Endothelial cell of umbilical vein (primary cell): ENCODE data around the gene ZFAND2B. TPM values are rescaled to one million over a fixed set of nuclear protein-coding genes. Genes with fewer than 3 reads are reported as not detected.

Experiments
- BruUV-seq: library from RNA; stranded (reverse); fragments of 400-500 nt; replicated peaks from 2 replicates; lab custom pipeline; 2021; lab: Mats Ljungman, UMichigan
- CTCF ChIA-PET: fragments of 300-600, 350-600 bp; sonication (Branson Sonifier 250); formaldehyde crosslinking; loops from one replicate; lab custom pipeline; 2021; ENCODE audit warnings: antibody characterized with exemption, inconsistent platforms; lab: Charles Lee
- POLR2A ChIA-PET: fragments of 300-600, 350-600 bp; sonication (Branson Sonifier 250); formaldehyde crosslinking; loops from one replicate; lab custom pipeline; 2021; ENCODE audit warnings: antibody characterized with exemption, inconsistent platforms; lab: Charles Lee
- DNase-seq: peaks from one replicate; pipeline ENCODE4 v3.0.0-alpha.2; 2011; ENCODE audit warnings: low read depth, low spot score
- FAIRE-seq: peaks from 2 replicates; lab custom pipeline; 2011; peaks lifted over from hg19 to GRCh38; lab: Jason Lieb, UNC
- H2AFZ ChIP-seq: 2 replicates; pipeline ENCODE4 v1.6.0; 2012; ENCODE audit warnings: low read depth, low read length, control low read depth, inconsistent platforms
- H3K27ac ChIP-seq: 2 replicates; pipeline ENCODE4 v1.5.1; 2011; ENCODE audit warnings: low read depth, mild to moderate bottlenecking, control low read depth, low read length, moderate library complexity; ENCODE audit not compliant: insufficient read depth
- H3K27me3 ChIP-seq, 2 experiments: 2 replicates each; pipeline versions ENCODE4 v1.6.0 to v1.6.1; 2011; ENCODE audit warnings: low read length in 2 of 2, mixed read lengths in 1 of 2; ENCODE audit not compliant: control insufficient read depth in 2 of 2, insufficient read depth in 2 of 2
- H3K36me3 ChIP-seq, 2 experiments: 2 replicates in 1 of 2; 3 replicates in 1 of 2; pipeline ENCODE4 v1.5.1; 2011; ENCODE audit warnings: low read length in 2 of 2, mild to moderate bottlenecking in 1 of 2, moderate library complexity in 1 of 2; ENCODE audit not compliant: control insufficient read depth in 2 of 2, insufficient read depth in 2 of 2; ENCODE audit errors: extremely low read depth in 1 of 2
- H3K4me1 ChIP-seq: 3 replicates; pipeline ENCODE4 v1.5.1; 2011; ENCODE audit warnings: mild to moderate bottlenecking, low read length; ENCODE audit not compliant: control insufficient read depth, insufficient read depth; ENCODE audit errors: extremely low read depth
- H3K4me2 ChIP-seq: 2 replicates; pipeline ENCODE4 v1.6.1; 2011; ENCODE audit warnings: low read length, control low read depth, mixed read lengths; ENCODE audit not compliant: insufficient read depth
- H3K4me3 ChIP-seq, 3 experiments: fragments of 200-600 bp in 1 of 3; sonication (generic), shearing (Covaris generic) in 1 of 3; replicated peaks in 1 of 3; 2 replicates each; pipeline ENCODE4 v1.5.1; 2011 to 2016; ENCODE audit warnings: control low read depth in 3 of 3, low read length in 3 of 3, mild to moderate bottlenecking in 2 of 3, inconsistent platforms in 1 of 3, low read depth in 1 of 3, moderate library complexity in 1 of 3; ENCODE audit not compliant: insufficient read depth in 1 of 3
- H3K79me2 ChIP-seq: 2 replicates; pipeline ENCODE4 v1.6.0; 2012; ENCODE audit warnings: low read length, inconsistent platforms; ENCODE audit not compliant: control insufficient read depth, insufficient read depth
- H3K9ac ChIP-seq: replicated peaks from 2 replicates; pipeline ENCODE3; 2011; ENCODE audit warnings: low read length, control low read depth; ENCODE audit not compliant: insufficient read depth; ENCODE audit errors: extremely low read depth
- H3K9me1 ChIP-seq: replicated peaks from 3 replicates; pipeline ENCODE4 v1.6.0; 2011; ENCODE audit warnings: mild to moderate bottlenecking, low read length; ENCODE audit not compliant: control insufficient read depth, insufficient read depth; ENCODE audit errors: extremely low read depth
- H3K9me3 ChIP-seq: replicated peaks from 2 replicates; pipeline ENCODE4 v1.5.1; 2012; ENCODE audit warnings: low read length, inconsistent platforms; ENCODE audit not compliant: control insufficient read depth, insufficient read depth
- H4K20me1 ChIP-seq: replicated peaks from 2 replicates; pipeline ENCODE3; 2011; ENCODE audit warnings: mild to moderate bottlenecking, low read length; ENCODE audit not compliant: control insufficient read depth, insufficient read depth; ENCODE audit errors: extremely low read depth
- EZH2 ChIP-seq: IDR thresholded peaks from 2 replicates; pipeline ENCODE4 v1.6.1; 2012; ENCODE audit warnings: borderline replicate concordance, low read depth, mild to moderate bottlenecking, moderate library complexity, low read length, inconsistent platforms; ENCODE audit not compliant: severe bottlenecking
- FOS ChIP-seq: IDR thresholded peaks from 2 replicates; pipeline ENCODE4 v1.6.1; 2011; ENCODE audit warnings: mild to moderate bottlenecking, low read length, moderate library complexity, borderline replicate concordance; ENCODE audit not compliant: insufficient read depth
- GATA2 ChIP-seq: IDR thresholded peaks from 2 replicates; pipeline ENCODE4 v1.7.0; 2011; ENCODE audit warnings: low read depth, mild to moderate bottlenecking, moderate library complexity, mixed read lengths, low read length; ENCODE audit not compliant: insufficient read length, insufficient read depth
- JUN ChIP-seq: IDR thresholded peaks from 2 replicates; pipeline ENCODE4 v1.6.1; 2011; ENCODE audit warnings: borderline replicate concordance, low read depth; ENCODE audit not compliant: insufficient read length, insufficient read depth
- MYC ChIP-seq: IDR thresholded peaks from one replicate; pipeline ENCODE4 v1.6.1; 2011; ENCODE audit warnings: mild to moderate bottlenecking, low read depth, low read length
- POLR2A ChIP-seq: IDR thresholded peaks from 2 replicates; pipeline ENCODE4 v1.6.1; 2012; ENCODE audit warnings: low read depth, mild to moderate bottlenecking, control low read depth, low read length
- POLR2AphosphoS5 ChIP-seq: IDR thresholded peaks from 2 replicates; pipeline ENCODE4 v1.6.1; 2012; ENCODE audit warnings: low read depth, mild to moderate bottlenecking, control low read depth, low read length, moderate library complexity; ENCODE audit not compliant: insufficient read depth
- dilution Hi-C: fragments of 300-500 bp; cut with MboI; formaldehyde crosslinking; loops from one replicate; pipeline ENCODE4 v1.15.0; 2019; ENCODE audit warnings: low sequenced_read_pairs; ENCODE audit not compliant: extremely low pct_ligation_motif_present
- intact Hi-C: fragments of 100-400 bp; cut with micrococcal nuclease; formaldehyde crosslinking; loops from one replicate; pipeline ENCODE4 v1.10.0; 2022
- polyA plus RNA-seq, 4 experiments: library from polyadenylated mRNA; depleted of rRNA in 3 of 4; stranded (reverse) in 3 of 4; unstranded in 1 of 4; fragments of >200 nt; gene quantifications; 2 replicates each; pipeline versions ENCODE4 v1.2.1 to v1.2.3, GENCODE V29; 2011 to 2012; ENCODE audit warnings: missing spikeins in 1 of 4
- total RNA-seq: library from RNA; stranded (reverse); gene quantifications from 2 replicates; pipeline ENCODE4 v1.2.3, GENCODE V29; 2021
- TF ChIP-seq, protein P1 (sequence below): IDR thresholded peaks from 2 replicates; pipeline ENCODE4 v1.6.1; 2011; ENCODE audit not compliant: insufficient read depth, insufficient read length
- TF ChIP-seq, protein P2 (sequence below), 2 donors: IDR thresholded peaks; 1 replicate in 1 of 2; 2 replicates in 1 of 2; pipeline ENCODE4 v1.5.1; 2011; ENCODE audit warnings: low read length in 2 of 2, mild to moderate bottlenecking in 2 of 2, moderate library complexity in 2 of 2, control low read depth in 1 of 2, inconsistent platforms in 1 of 2, low read depth in 1 of 2; ENCODE audit not compliant: insufficient read depth in 1 of 2; ENCODE audit errors: extremely low read depth in 1 of 2

Gene ZFAND2B
- total and polyA plus RNA-seq, 2 donors (not counting 3 experiments of a cell fraction or from before 2014, with no cell fraction given): 23.3 to 52.0 TPM

DNA sequence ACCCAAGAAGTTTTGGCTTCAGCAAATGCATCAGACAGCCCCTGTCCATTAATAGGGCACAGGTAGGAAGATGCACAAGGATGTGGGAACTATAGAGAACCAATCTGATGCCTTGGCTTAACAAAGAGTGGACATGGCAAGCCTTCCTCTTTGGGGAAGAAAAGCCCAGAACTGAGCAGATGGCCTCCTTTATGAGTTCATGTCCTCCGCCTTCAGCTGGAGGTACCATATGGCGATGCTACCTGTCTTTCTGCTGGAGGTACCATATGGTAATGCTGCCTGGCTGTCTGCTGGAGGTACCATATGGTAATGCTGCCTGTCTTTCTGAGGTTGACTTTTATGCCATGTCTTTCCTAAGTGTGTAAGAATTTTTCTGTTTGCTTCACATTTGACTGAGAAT is 22.5 kb upstream of the ZFAND2B start:
- no peak overlapping the region for H2AFZ ChIP-seq
- FAIRE-seq (no peak), DNase-seq (no peak)
- no peak overlapping the region for H3K4me2 ChIP-seq
- intact Hi-C loops (no loop called here), dilution Hi-C loops (no loop called here)
- TF ChIP-seq, protein P1, sequence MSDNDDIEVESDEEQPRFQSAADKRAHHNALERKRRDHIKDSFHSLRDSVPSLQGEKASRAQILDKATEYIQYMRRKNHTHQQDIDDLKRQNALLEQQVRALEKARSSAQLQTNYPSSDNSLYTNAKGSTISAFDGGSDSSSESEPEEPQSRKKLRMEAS: no peak
- TF ChIP-seq EZH2 (no peak), POLR2A (no peak), GATA2 (no peak), POLR2AphosphoS5 (no peak), MYC (no peak), FOS (no peak), JUN (no peak)
- TF ChIP-seq, protein P2, sequence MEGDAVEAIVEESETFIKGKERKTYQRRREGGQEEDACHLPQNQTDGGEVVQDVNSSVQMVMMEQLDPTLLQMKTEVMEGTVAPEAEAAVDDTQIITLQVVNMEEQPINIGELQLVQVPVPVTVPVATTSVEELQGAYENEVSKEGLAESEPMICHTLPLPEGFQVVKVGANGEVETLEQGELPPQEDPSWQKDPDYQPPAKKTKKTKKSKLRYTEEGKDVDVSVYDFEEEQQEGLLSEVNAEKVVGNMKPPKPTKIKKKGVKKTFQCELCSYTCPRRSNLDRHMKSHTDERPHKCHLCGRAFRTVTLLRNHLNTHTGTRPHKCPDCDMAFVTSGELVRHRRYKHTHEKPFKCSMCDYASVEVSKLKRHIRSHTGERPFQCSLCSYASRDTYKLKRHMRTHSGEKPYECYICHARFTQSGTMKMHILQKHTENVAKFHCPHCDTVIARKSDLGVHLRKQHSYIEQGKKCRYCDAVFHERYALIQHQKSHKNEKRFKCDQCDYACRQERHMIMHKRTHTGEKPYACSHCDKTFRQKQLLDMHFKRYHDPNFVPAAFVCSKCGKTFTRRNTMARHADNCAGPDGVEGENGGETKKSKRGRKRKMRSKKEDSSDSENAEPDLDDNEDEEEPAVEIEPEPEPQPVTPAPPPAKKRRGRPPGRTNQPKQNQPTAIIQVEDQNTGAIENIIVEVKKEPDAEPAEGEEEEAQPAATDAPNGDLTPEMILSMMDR (IDR thresholded peaks at IDR 0.05; ENCODE audit: extremely low read depth in 1 of 2, insufficient read depth in 1 of 2, low read depth in 1 of 2, low read length in 2 of 2): no peak
- CTCF ChIA-PET: interaction anchor here (0.7 kb wide), 1 partner anchor 204 kb away, joined by 3 read pairs; no protein-coding TSS in a partner anchor
- no peaks in the 10 kb centered on the region for H4K20me1 ChIP-seq
- no peak overlapping the region for H3K9ac ChIP-seq
- BruUV-seq: no TSS peak
- H3K4me3 ChIP-seq: no peak overlapping the region
- H3K27me3 ChIP-seq: no peaks in the 10 kb centered on the region
- H3K9me3 ChIP-seq: no peaks in the 10 kb centered on the region
- H3K79me2 ChIP-seq: peaks cover 9% of the 10 kb centered on the region
- H3K36me3 ChIP-seq: peaks cover 15 to 39% of the 10 kb centered on the region in 2 experiments
- no peak overlapping the region for H3K27ac ChIP-seq
- POLR2A ChIA-PET: no interaction called here
- peaks cover 4% of the 10 kb centered on the region for H3K4me1 ChIP-seq
- H3K9me1 ChIP-seq: no peaks in the 10 kb centered on the region
